ENCODE measurements around the gene SYAP1. TPM values are rescaled to one million over a fixed set of nuclear protein-coding genes. Genes with fewer than 3 reads are reported as not detected.

SYAP1 gene
- total and polyA plus RNA-seq, 12 donors, result 9.7 to 25.4 (median 16.8) TPM

- intact Hi-C loops (cut with DNase I), result no loop called here
- H3K27me3 ChIP-seq, result peaks cover 0 to 55% (median 0%) of the 10 kb centered on the region in 7 donors
- WGBS, 2 donors, result 95 to 97% methylated on average over 7 of the region's 7 CpGs
These were observed 36.3 kb upstream of the SYAP1 start for GRCh38 chrX:16683007-16683664.

DNA sequence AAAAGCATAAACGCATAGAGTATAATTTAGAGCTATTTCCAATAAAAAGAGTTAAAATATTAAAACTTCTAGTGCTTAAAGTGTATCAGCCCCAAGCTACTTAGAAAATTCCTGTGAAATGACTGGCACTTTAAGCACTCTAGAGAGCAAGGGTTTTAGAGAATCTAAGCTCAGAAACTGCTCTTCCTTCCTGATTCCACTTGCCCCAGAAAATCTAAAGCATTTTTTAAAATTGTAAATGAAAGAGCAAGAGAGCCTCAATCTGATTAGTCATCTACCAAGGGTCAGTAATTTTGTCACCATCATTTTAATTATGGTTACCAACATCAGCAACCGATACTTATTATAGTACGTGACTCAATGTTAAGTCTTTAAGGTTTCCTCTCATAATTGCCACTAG is 31.9 kb upstream of the SYAP1 start:
- Histone ChIP-seq H3K4me3 (no peak overlapping the region), H3K36me3 (peaks cover 0 to 82% (median 5%) of the 10 kb centered on the region in 9 donors), H3K9me3 (no peaks in the 10 kb centered on the region), H3K27ac (no peak overlapping the region), H3K27me3 (peaks cover 0 to 36% (median 0%) of the 10 kb centered on the region in 7 donors), H3K4me1 (no peaks in the 10 kb centered on the region)
- intact Hi-C loops (cut with DNase I), result no loop called here
- WGBS, 2 donors, result 92 to 97% methylated on average over 3 of the region's 3 CpGs
- ATAC-seq, result no peak
- no peak for DNase-seq
- TF ChIP-seq, protein P1, sequence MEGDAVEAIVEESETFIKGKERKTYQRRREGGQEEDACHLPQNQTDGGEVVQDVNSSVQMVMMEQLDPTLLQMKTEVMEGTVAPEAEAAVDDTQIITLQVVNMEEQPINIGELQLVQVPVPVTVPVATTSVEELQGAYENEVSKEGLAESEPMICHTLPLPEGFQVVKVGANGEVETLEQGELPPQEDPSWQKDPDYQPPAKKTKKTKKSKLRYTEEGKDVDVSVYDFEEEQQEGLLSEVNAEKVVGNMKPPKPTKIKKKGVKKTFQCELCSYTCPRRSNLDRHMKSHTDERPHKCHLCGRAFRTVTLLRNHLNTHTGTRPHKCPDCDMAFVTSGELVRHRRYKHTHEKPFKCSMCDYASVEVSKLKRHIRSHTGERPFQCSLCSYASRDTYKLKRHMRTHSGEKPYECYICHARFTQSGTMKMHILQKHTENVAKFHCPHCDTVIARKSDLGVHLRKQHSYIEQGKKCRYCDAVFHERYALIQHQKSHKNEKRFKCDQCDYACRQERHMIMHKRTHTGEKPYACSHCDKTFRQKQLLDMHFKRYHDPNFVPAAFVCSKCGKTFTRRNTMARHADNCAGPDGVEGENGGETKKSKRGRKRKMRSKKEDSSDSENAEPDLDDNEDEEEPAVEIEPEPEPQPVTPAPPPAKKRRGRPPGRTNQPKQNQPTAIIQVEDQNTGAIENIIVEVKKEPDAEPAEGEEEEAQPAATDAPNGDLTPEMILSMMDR (IDR thresholded peaks at IDR 0.05), result no peak

More at GRCh38 chrX:16683007-16683664, 36.3 kb upstream of the SYAP1 start:
- ATAC-seq (no peak), DNase-seq (no peak)
- Histone ChIP-seq H3K27ac (no peak overlapping the region), H3K9me3 (no peaks in the 10 kb centered on the region), H3K36me3 (peaks cover 0 to 85% (median 10%) of the 10 kb centered on the region in 9 donors), H3K4me3 (no peak overlapping the region), H3K4me1 (no peaks in the 10 kb centered on the region)
- TF ChIP-seq, protein P1 (IDR thresholded peaks at IDR 0.05), result no peak

- Histone ChIP-seq H3K9me3 (no peaks in the 10 kb centered on the region), H3K27me3 (peaks cover 0 to 20% (median 0%) of the 10 kb centered on the region in 7 donors), H3K27ac (no peak overlapping the region), H3K4me1 (no peaks in the 10 kb centered on the region), H3K36me3 (peaks cover 0 to 65% (median 0%) of the 10 kb centered on the region in 9 donors), H3K4me3 (no peak overlapping the region)
- intact Hi-C loops (cut with DNase I), result loop anchor here in 1 of 10 donors (10.0 kb wide), 2 partner anchors 930 to 1010 kb away; no protein-coding TSS in a partner anchor
- 45 to 58% methylated on average over 10 of the region's 10 CpGs for WGBS, 2 donors
- ATAC-seq, result peak in 4 of 8 donors; percentile 28 to 66 (median 36)
- peak; percentile 27 to 28 for DNase-seq
- TF ChIP-seq, protein P1 (IDR thresholded peaks at IDR 0.05), result peak; percentile 47 to 92 (median 74)
These were observed 24.2 kb upstream of the SYAP1 start for GRCh38 chrX:16695079-16695676.

GRCh38 chrX:16696956-16697355 is 22.5 kb upstream of the SYAP1 start:
- Histone ChIP-seq H3K36me3 (peaks cover 0 to 57% (median 0%) of the 10 kb centered on the region in 9 donors), H3K9me3 (no peaks in the 10 kb centered on the region), H3K27ac (no peak overlapping the region), H3K27me3 (peaks cover 0 to 20% (median 0%) of the 10 kb centered on the region in 7 donors), H3K4me3 (no peak overlapping the region), H3K4me1 (no peaks in the 10 kb centered on the region)
- DNase-seq (no peak), ATAC-seq (no peak)
- WGBS, 2 donors, result 54 to 68% methylated on average over 3 of the region's 3 CpGs
- intact Hi-C loops (cut with DNase I), result loop anchor here in 1 of 10 donors (10.0 kb wide), 2 partner anchors 932 to 1012 kb away; no protein-coding TSS in a partner anchor
- TF ChIP-seq, protein P1 (IDR thresholded peaks at IDR 0.05), result no peak

Measured in heart right ventricle (tissue), 16 donors.